HUES48 (cell line): Measurements from ENCODE around the gene CHPF.

Experiments
- H3K27ac ChIP-seq: one replicate; pipeline ENCODE4 v1.7.0; 2013; ENCODE audit warnings: low read depth, low read length, inconsistent platforms
- H3K27me3 ChIP-seq: 2 replicates; pipeline ENCODE4 v1.6.1; 2013; ENCODE audit warnings: mild to moderate bottlenecking, low read length; ENCODE audit not compliant: control insufficient read depth, insufficient read depth
- H3K36me3 ChIP-seq: 2 replicates; pipeline ENCODE4 v1.6.1; 2013; ENCODE audit warnings: low read length; ENCODE audit not compliant: control insufficient read depth, insufficient read depth
- H3K4me1 ChIP-seq: 2 replicates; pipeline ENCODE4 v1.6.1; 2013; ENCODE audit warnings: mild to moderate bottlenecking, low read length; ENCODE audit not compliant: control insufficient read depth, insufficient read depth
- H3K4me3 ChIP-seq: 2 replicates; pipeline ENCODE4 v1.5.1; 2013; ENCODE audit warnings: mild to moderate bottlenecking, low read depth, low read length
- H3K9ac ChIP-seq: 2 replicates; pipeline ENCODE4 v1.6.1; 2013; ENCODE audit warnings: mild to moderate bottlenecking, low read depth, low read length, moderate library complexity
- H3K9me3 ChIP-seq: 2 replicates; pipeline ENCODE4 v1.6.1; 2013; ENCODE audit warnings: low read length; ENCODE audit not compliant: control insufficient read depth, insufficient read depth

The CHPF gene

GRCh38 chr2:219543596-219544358 is at the start of gene CHPF, which contains the start of gene TMEM198:
TSS of gene CHPF (minus strand) at chr2:219543809. CDS start at chr2:219543538, 271 bp downstream.
TSS of gene TMEM198 (plus strand) at chr2:219544028. CDS start at chr2:219544728, 700 bp downstream.
- H3K36me3 ChIP-seq = peaks cover 33% of the 10 kb centered on the region
- peaks cover 14% of the 10 kb centered on the region for H3K4me1 ChIP-seq
- H3K9me3 ChIP-seq = no peaks in the 10 kb centered on the region
- H3K4me3 ChIP-seq = peak within 1 kb of the TSS; percentile 89
- peaks cover 9% of the 10 kb centered on the region for H3K27me3 ChIP-seq
- peak within 1 kb of the TSS; percentile 85 for H3K27ac ChIP-seq
- H3K9ac ChIP-seq = peak within 1 kb of the TSS; percentile 71

- Histone ChIP-seq H3K27ac (no peak overlapping the region), H3K4me3 (no peak overlapping the region), H3K4me1 (peaks cover 24% of the 10 kb centered on the region)
Observed at GRCh38 chr2:219593154-219593553, 49.5 kb upstream of the CHPF start.

GRCh38 chr2:219592736-219593135 is 49.1 kb upstream of the CHPF start:
- H3K4me3 ChIP-seq = no peak overlapping the region
- H3K9me3 ChIP-seq = no peaks in the 10 kb centered on the region
- no peak overlapping the region for H3K9ac ChIP-seq
- H3K27ac ChIP-seq = no peak overlapping the region
- H3K36me3 ChIP-seq = no peaks in the 10 kb centered on the region
- H3K27me3 ChIP-seq = no peaks in the 10 kb centered on the region
- peaks cover 23% of the 10 kb centered on the region for H3K4me1 ChIP-seq

More at GRCh38 chr2:219593154-219593553, 49.5 kb upstream of the CHPF start:
- H3K9ac ChIP-seq = no peak overlapping the region
- no peaks in the 10 kb centered on the region for H3K36me3 ChIP-seq
- H3K9me3 ChIP-seq = no peaks in the 10 kb centered on the region
- H3K27me3 ChIP-seq = no peaks in the 10 kb centered on the region

- H3K4me3 ChIP-seq = no peak overlapping the region
- no peaks in the 10 kb centered on the region for H3K36me3 ChIP-seq
- H3K4me1 ChIP-seq = peaks cover 12% of the 10 kb centered on the region; the same call in 1 of the 2 replicates
- H3K9ac ChIP-seq = no peak overlapping the region
- 0 out of 2 replicates have a peak, but pooled peaks cover under 1% of the 10 kb centered on the region for H3K27me3 ChIP-seq
- no peaks in the 10 kb centered on the region for H3K9me3 ChIP-seq
- H3K27ac ChIP-seq = no peak overlapping the region
Observed at GRCh38 chr2:219591091-219591490, 47.5 kb upstream of the CHPF start.

- H3K27ac ChIP-seq = no peak overlapping the region
- H3K27me3 ChIP-seq = peaks cover 5% of the 10 kb centered on the region; the same call in 1 of the 2 replicates
- no peak overlapping the region for H3K9ac ChIP-seq
- H3K4me3 ChIP-seq = no peak overlapping the region
- H3K9me3 ChIP-seq = no peaks in the 10 kb centered on the region
- H3K36me3 ChIP-seq = no peaks in the 10 kb centered on the region
- H3K4me1 ChIP-seq = peaks cover 21% of the 10 kb centered on the region
Observed at GRCh38 chr2:219581346-219581745, 37.7 kb upstream of the CHPF start.

- Histone ChIP-seq H3K9ac (no peak overlapping the region), H3K36me3 (no peaks in the 10 kb centered on the region), H3K4me3 (no peak overlapping the region), H3K9me3 (no peaks in the 10 kb centered on the region), H3K4me1 (peaks cover 25% of the 10 kb centered on the region), H3K27ac (no peak overlapping the region), H3K27me3 (peaks cover 3% of the 10 kb centered on the region; the same call in 1 of the 2 replicates)
Observed at GRCh38 chr2:219578811-219579613, 35.4 kb upstream of the CHPF start.

GRCh38 chr2:219576505-219577388 is 33.1 kb upstream of the CHPF start:
- Histone ChIP-seq H3K9ac (0 out of 2 replicates have a peak overlapping the region, but pooled peaks have one; percentile 9), H3K27ac (no peak overlapping the region), H3K4me1 (peaks cover 28% of the 10 kb centered on the region), H3K4me3 (peak overlapping the region; percentile 36; the same call in 1 of the 2 replicates), H3K9me3 (no peaks in the 10 kb centered on the region), H3K36me3 (no peaks in the 10 kb centered on the region), H3K27me3 (peaks cover 3% of the 10 kb centered on the region; the same call in 1 of the 2 replicates)

- Histone ChIP-seq H3K9me3 (no peaks in the 10 kb centered on the region), H3K4me3 (no peak overlapping the region), H3K27me3 (peaks cover 3% of the 10 kb centered on the region; the same call in 1 of the 2 replicates), H3K27ac (no peak overlapping the region), H3K9ac (no peak overlapping the region), H3K36me3 (no peaks in the 10 kb centered on the region), H3K4me1 (peaks cover 31% of the 10 kb centered on the region)
Observed at GRCh38 chr2:219575566-219576504, 32.2 kb upstream of the CHPF start.

GRCh38 chr2:219574484-219575311 is 31.1 kb upstream of the CHPF start:
- no peak overlapping the region for H3K9ac ChIP-seq

More at GRCh38 chr2:219574484-219575311, 31.1 kb upstream of the CHPF start:
- Histone ChIP-seq H3K9me3 (no peaks in the 10 kb centered on the region), H3K27me3 (peaks cover 5% of the 10 kb centered on the region), H3K36me3 (0 out of 2 replicates have a peak, but pooled peaks cover 1% of the 10 kb centered on the region), H3K4me1 (peaks cover 33% of the 10 kb centered on the region), H3K27ac (no peak overlapping the region), H3K4me3 (no peak overlapping the region)
